GM06990 (cell line): ENCODE data around the gene CEP72.

ENCODE experiments used
- DNase-seq: peaks from one replicate; pipeline ENCODE4 v3.0.0-alpha.2; 2011; ENCODE audit not compliant: insufficient read length; ENCODE audit errors: extremely low read depth
- H3K27me3 ChIP-seq: replicated peaks from 2 replicates; pipeline ENCODE4 v1.6.0; 2011; ENCODE audit warnings: low read length; ENCODE audit not compliant: control insufficient read depth, insufficient read depth
- H3K36me3 ChIP-seq: 2 replicates; pipeline ENCODE4 v1.5.1; 2011; ENCODE audit warnings: low read length; ENCODE audit not compliant: control insufficient read depth, insufficient read depth
- H3K4me3 ChIP-seq: replicated peaks from 2 replicates; pipeline ENCODE4 v1.5.1; 2011; ENCODE audit warnings: low read depth, mild to moderate bottlenecking, control low read depth, low read length
- TF ChIP-seq, protein P1 (sequence below): IDR thresholded peaks from 2 replicates; pipeline ENCODE4 v1.5.1; 2011; ENCODE audit warnings: low read length, control low read depth, mild to moderate bottlenecking, inconsistent platforms; ENCODE audit not compliant: insufficient read depth, poor library complexity, severe bottlenecking

Gene CEP72

DNA sequence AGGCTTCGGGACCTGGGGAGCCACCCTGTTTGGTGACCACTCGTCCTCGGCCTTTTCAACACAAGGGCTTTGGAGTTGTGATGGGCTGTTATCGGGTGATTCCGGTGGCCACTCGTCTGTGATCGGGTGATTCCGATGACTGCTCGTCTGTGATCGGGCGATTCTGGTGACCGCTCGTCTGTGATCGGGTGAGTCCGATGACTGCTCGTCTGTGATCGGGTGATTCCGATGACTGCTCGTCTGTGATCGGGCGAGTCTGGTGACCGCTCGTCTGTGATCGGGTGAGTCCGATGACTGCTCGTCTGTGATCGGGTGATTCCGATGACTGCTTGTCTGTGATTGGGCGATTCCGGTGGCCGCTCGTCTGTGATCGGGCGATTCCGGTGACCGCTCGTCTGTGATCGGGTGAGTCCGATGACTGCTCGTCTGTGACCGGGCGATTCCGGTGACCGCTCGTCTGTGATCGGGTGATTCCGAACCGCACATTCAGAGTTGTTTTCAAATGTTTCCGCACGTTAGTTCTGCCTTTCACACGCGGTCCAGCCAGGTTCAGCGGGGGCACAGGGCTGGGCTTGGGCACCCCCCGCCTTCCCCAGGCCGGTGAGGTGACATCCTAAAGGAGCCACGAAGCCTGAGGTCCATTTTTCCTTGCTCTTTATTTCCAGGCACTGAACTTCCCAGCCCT lies 50.8 kb downstream of the CEP72 start:
- Histone ChIP-seq H3K4me3 (no peak overlapping the region), H3K36me3 (peaks cover 16% of the 10 kb centered on the region), H3K27me3 (no peaks in the 10 kb centered on the region)
- no peak for DNase-seq
- TF ChIP-seq, protein P1, sequence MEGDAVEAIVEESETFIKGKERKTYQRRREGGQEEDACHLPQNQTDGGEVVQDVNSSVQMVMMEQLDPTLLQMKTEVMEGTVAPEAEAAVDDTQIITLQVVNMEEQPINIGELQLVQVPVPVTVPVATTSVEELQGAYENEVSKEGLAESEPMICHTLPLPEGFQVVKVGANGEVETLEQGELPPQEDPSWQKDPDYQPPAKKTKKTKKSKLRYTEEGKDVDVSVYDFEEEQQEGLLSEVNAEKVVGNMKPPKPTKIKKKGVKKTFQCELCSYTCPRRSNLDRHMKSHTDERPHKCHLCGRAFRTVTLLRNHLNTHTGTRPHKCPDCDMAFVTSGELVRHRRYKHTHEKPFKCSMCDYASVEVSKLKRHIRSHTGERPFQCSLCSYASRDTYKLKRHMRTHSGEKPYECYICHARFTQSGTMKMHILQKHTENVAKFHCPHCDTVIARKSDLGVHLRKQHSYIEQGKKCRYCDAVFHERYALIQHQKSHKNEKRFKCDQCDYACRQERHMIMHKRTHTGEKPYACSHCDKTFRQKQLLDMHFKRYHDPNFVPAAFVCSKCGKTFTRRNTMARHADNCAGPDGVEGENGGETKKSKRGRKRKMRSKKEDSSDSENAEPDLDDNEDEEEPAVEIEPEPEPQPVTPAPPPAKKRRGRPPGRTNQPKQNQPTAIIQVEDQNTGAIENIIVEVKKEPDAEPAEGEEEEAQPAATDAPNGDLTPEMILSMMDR: no peak

DNA sequence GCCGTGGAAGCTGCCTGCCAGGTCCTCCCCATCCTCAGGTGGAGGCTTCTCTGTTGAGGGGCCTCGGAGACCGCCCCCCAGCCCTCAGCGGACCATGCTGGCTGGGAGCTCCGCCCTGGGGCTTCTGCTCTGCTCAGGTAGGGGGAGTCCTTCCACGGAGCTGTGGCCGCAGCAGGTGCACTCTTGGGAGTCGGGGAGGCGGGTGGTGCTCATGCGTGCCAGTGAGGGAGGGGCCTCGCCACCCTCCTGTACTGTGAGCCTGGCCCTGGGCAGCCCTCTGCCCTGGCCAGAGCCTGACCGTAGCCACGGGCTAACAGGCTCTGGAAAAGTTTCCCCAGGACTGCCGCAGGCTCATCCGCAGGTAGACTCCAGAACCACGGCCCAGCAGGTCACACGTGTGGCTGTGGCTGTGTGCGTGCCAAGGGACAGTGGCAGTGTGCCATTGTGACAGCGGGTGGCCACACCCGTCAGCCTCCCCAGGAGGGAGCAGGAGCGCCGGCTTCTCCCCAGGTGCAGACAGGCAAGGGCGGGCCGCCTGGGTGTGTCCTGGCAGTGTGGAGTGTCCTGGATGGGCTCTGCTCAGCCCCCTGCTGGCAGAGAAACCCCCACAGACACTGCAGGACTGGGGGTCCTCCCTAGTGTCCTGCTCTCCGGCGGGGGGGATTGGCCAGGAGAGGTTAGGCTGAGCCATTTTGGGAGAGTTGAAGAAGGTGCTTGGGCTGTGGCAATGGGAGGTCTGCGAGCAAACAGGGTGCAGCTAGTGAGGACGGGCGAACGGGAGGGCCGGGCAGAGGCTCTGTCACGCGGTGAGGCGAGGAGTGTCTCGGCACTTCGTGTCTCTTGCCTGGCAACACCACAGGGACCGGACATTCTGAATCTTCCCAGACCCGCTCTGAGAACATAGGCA lies 51.5 kb downstream of the CEP72 start:
- DNase-seq: no peak
- Histone ChIP-seq H3K36me3 (peaks cover 13% of the 10 kb centered on the region), H3K27me3 (no peaks in the 10 kb centered on the region), H3K4me3 (no peak overlapping the region)
- TF ChIP-seq, protein P1: no peak

DNA sequence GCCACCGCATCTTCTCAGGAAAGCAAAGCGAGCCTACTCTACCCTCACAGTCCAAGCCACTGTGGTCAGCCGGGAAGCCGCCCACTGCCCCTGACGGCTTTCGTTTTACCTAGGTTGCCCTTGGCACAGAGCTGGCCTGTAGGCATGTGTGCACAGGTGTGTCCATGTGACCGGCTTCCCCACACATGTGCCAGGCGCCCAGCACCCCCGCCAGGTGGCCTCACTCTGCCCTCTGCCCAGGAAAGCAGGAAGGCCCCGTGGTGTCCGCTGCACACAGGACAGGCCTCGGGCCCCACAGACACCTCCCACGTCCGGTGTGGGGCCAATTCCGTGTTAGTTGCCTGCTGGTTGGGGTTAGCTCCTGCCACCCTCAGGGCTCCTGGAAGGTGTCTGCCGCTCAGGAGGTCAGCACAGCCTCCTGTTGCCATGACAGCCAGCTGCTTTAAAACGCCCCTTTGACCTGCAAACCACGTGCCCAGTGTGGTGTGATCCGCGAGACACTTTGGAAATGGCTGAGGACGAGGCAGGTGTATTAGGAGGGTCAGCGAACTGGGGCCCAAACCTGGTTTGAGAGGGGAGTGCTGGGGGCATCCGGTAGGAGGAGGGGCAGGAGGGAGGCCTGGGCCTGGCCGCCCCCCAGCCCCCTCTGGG lies 52.3 kb downstream of the CEP72 start:
- TF ChIP-seq, protein P1: no peak
- peaks cover 13% of the 10 kb centered on the region for H3K36me3 ChIP-seq

DNA sequence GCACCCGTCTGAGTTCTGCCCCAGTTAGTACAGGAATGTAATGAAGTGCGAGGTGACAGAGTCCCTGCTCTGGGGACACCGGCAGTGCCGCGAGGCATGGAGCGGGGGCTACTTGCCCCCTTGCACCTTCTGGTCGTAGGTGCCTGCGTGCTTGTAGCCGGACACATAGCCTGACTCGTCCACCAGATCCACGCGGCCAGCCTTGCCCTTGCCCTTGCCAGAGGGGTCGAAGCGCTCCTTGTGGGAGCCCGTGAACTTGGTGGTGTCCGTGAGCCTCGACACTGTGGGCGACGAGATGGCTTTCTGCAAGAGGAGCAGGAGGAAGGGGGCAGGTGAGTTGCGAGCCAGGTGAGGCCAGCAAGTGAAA lies 52.8 kb downstream of the CEP72 start:
- TF ChIP-seq, protein P1: no peak
- H3K27me3 ChIP-seq: no peaks in the 10 kb centered on the region
- H3K36me3 ChIP-seq: peaks cover 10% of the 10 kb centered on the region
- DNase-seq: no peak
- no peak overlapping the region for H3K4me3 ChIP-seq

More for the DNA sequence above, 52.3 kb downstream of the CEP72 start:
- no peak for DNase-seq
- H3K27me3 ChIP-seq: no peaks in the 10 kb centered on the region
- H3K4me3 ChIP-seq: no peak overlapping the region

DNA sequence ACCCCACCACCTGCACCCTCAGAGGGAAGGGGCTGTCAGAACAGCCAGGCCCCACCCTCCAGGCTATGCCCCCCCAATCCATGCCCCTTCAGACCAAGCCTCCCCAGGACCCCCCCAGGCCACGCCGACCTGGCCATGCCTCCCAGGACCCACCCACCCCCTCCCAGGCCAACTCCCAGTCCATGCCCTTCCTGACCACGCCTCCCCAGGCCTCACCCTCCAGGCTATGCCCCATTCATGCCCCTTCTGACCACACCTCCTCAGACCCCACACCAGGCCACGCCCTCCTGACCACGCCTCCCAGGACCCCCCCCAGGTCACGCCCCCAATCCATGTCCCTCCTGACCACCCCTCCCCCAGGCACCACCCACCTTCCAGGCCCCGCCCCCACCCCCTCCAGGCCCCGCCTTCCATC lies 53.4 kb downstream of the CEP72 start:
- no peaks in the 10 kb centered on the region for H3K27me3 ChIP-seq
- DNase-seq: no peak
- H3K4me3 ChIP-seq: no peak overlapping the region
- peaks cover 7% of the 10 kb centered on the region for H3K36me3 ChIP-seq
- TF ChIP-seq, protein P1: no peak
